GM21717 (cell line): Measurements from ENCODE around the gene HCFC1R1.

Experiments used
- ATAC-seq: cut with Tn5 transposase; IDR thresholded peaks from one replicate; pipeline ENCODE4 v1.9.1; 2021; ENCODE audit warnings: mild to moderate bottlenecking, moderate library complexity; ENCODE audit not compliant: unreplicated experiment

Gene HCFC1R1

GRCh38 chr16:3004319-3004718 lies 19.4 kb downstream of the HCFC1R1 start:
- no peak for ATAC-seq

- ATAC-seq: peak; percentile 94
Measured at GRCh38 chr16:3003582-3004270, 20.0 kb downstream of the HCFC1R1 start.

GRCh38 chr16:3001316-3001715 lies 22.4 kb downstream of the HCFC1R1 start:
- no peak for ATAC-seq

GRCh38 chr16:3000540-3000939 lies 23.2 kb downstream of the HCFC1R1 start:
- no peak for ATAC-seq

- no peak for ATAC-seq
Measured at GRCh38 chr16:2999929-3000328, 23.8 kb downstream of the HCFC1R1 start.

- ATAC-seq: no peak
Measured at GRCh38 chr16:2996298-2996697, 27.4 kb downstream of the HCFC1R1 start.

GRCh38 chr16:2992383-2993081 lies 31.2 kb downstream of the HCFC1R1 start:
- no peak for ATAC-seq

GRCh38 chr16:2991566-2992261 lies 32.0 kb downstream of the HCFC1R1 start:
- ATAC-seq: no peak

GRCh38 chr16:2990891-2991290 lies 32.9 kb downstream of the HCFC1R1 start:
- no peak for ATAC-seq

GRCh38 chr16:2988590-2989099 lies 35.1 kb downstream of the HCFC1R1 start:
- no peak for ATAC-seq

GRCh38 chr16:2987833-2988232 lies 35.9 kb downstream of the HCFC1R1 start:
- no peak for ATAC-seq

GRCh38 chr16:2987286-2987685 lies 36.5 kb downstream of the HCFC1R1 start:
- no peak for ATAC-seq

- no peak for ATAC-seq
Measured at GRCh38 chr16:2986623-2987188, 37.0 kb downstream of the HCFC1R1 start.

- ATAC-seq: no peak
Measured at GRCh38 chr16:2985893-2986355, 37.8 kb downstream of the HCFC1R1 start.

- ATAC-seq: no peak
Measured at GRCh38 chr16:2985462-2985861, 38.3 kb downstream of the HCFC1R1 start.

GRCh38 chr16:2983706-2984136 lies 40.0 kb downstream of the HCFC1R1 start:
- ATAC-seq: no peak

- ATAC-seq: no peak
Measured at GRCh38 chr16:2982402-2982801, 41.3 kb downstream of the HCFC1R1 start.

GRCh38 chr16:2981899-2982250 lies 41.9 kb downstream of the HCFC1R1 start:
- no peak for ATAC-seq

- no peak for ATAC-seq
Measured at GRCh38 chr16:2981177-2981898, 42.4 kb downstream of the HCFC1R1 start.
